ENCODE results near the gene NRAS. TPM values are rescaled to one million over a fixed set of nuclear protein-coding genes. Genes with fewer than 3 reads are reported as not detected.

The NRAS gene
- total and polyA plus RNA-seq, 2 experiments from 2014 or later, result 30.0 to 31.9 TPM

DNA sequence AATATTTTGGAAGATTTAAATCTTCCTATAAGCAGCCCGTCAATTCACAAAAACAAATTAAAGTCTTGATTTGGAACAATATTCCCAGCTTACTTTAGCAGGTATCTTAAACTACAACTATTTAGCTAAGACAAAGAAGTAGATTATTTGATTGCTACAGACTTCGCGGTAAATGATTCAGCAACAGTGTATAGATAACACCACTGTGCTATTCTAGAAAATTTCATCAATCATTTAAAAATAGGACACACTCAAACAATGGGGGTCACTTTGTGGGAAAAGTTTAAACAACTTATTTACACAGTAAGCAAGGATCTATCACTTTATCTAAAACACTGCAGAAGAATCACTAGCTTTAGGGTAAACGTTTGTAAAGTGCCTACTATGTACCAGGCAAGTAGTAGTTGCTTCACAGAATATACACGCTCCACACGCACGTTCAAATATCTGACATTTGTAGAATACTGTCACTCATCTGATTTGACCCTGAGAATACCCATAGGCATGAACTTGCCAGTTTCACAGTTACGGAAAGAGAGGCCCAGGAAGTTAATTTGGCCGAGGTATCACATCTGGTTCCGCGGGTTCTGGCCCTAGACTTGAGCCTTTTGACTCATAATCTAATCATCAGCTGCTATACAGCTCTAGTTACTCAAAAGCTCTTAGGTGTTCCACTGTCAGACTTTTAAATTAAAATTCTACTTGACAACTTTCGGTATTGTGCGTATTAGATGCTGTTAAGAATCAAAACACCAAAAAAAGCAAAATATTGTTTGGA is 47.6 kb downstream of the NRAS start:
- H3K9me3 ChIP-seq (ENCODE audit: low read depth), result no peaks in the 10 kb centered on the region
- TF ChIP-seq, protein P1, sequence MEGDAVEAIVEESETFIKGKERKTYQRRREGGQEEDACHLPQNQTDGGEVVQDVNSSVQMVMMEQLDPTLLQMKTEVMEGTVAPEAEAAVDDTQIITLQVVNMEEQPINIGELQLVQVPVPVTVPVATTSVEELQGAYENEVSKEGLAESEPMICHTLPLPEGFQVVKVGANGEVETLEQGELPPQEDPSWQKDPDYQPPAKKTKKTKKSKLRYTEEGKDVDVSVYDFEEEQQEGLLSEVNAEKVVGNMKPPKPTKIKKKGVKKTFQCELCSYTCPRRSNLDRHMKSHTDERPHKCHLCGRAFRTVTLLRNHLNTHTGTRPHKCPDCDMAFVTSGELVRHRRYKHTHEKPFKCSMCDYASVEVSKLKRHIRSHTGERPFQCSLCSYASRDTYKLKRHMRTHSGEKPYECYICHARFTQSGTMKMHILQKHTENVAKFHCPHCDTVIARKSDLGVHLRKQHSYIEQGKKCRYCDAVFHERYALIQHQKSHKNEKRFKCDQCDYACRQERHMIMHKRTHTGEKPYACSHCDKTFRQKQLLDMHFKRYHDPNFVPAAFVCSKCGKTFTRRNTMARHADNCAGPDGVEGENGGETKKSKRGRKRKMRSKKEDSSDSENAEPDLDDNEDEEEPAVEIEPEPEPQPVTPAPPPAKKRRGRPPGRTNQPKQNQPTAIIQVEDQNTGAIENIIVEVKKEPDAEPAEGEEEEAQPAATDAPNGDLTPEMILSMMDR (IDR thresholded peaks at IDR 0.05; ENCODE audit: low read depth, low read length), result no peak
- peaks cover 19% of the 10 kb centered on the region for H3K27me3 ChIP-seq
- DNase-seq (ENCODE audit: low read depth in 1 of 2, low spot score in 1 of 2), result peak in 1 of 2 donors; percentile 16
- H3K36me3 ChIP-seq, result no peaks in the 10 kb centered on the region
- H3K27ac ChIP-seq, result no peak overlapping the region
- no peaks in the 10 kb centered on the region for H3K4me1 ChIP-seq (ENCODE audit: low read depth)
- peak overlapping the region; percentile 49 for H3K4me3 ChIP-seq

DNA sequence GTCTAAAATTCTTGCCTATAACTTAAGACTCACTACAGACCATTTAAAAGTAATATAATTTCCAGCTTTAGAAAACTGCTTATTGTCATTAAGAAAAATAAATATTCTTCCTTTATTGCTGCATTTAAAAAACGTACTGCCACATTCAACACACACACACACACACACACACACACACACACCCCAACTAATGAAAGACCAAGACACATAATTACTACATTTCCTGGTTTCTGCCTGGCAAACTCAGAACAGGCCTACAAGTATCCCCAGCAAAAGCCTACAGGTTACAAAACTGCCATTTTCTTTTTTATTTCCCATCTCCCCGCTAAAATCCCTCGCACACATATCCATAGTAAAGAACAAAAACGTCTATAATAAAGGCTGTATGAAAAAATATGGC is 48.2 kb downstream of the NRAS start:
- Histone ChIP-seq H3K27me3 (peaks cover 14% of the 10 kb centered on the region), H3K4me1 (ENCODE audit: low read depth) (no peaks in the 10 kb centered on the region), H3K36me3 (no peaks in the 10 kb centered on the region), H3K27ac (no peak overlapping the region), H3K4me3 (no peak overlapping the region), H3K9me3 (ENCODE audit: low read depth) (no peaks in the 10 kb centered on the region)
- DNase-seq (ENCODE audit: low read depth in 1 of 2, low spot score in 1 of 2), result no peak
- TF ChIP-seq, protein P1 (IDR thresholded peaks at IDR 0.05; ENCODE audit: low read depth, low read length), result no peak

DNA sequence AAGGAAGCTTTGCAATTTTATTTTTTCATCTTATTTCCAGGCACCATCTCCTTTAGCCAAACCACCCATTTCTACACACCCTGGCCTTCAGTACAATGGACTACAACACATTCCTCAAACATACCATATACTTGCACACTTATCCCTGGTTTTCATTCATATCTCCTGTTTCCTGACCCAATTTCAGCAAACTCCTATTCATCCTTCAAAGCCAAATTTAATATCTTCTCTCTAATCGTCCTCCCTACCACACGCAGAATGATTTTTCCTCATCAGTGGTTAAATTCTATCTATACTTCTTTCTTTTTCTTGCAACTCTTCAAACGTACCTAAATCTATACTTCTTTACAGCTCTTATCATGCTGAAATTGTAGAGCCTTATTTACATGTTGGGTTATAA is 49.6 kb downstream of the NRAS start:
- DNase-seq (ENCODE audit: low read depth in 1 of 2, low spot score in 1 of 2), result no peak
- Histone ChIP-seq H3K27ac (no peak overlapping the region), H3K9me3 (ENCODE audit: low read depth) (no peaks in the 10 kb centered on the region), H3K4me1 (ENCODE audit: low read depth) (no peaks in the 10 kb centered on the region), H3K36me3 (no peaks in the 10 kb centered on the region), H3K4me3 (no peak overlapping the region), H3K27me3 (peaks cover 3% of the 10 kb centered on the region)
- TF ChIP-seq, protein P1 (IDR thresholded peaks at IDR 0.05; ENCODE audit: low read depth, low read length), result no peak

DNA sequence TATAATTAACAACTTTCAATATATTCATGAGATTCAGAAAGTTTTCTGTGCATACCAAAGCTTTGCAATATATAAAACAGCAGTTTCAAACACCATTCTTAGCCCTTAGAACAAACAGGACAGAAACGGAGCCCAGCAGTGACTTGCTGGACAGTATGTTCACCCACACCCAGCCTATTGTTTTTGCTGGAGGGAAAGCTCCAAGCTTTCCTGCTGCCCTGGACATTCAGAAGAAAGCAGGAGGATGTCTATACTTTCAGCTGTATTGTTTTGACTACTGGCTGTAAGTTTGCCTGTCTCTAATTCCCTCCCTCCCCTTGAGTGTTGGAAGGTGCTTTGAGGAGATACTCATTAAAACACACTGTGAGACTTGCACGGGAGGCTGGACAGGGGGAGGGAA is 56.3 kb downstream of the NRAS start:
- no peaks in the 10 kb centered on the region for H3K36me3 ChIP-seq
- H3K9me3 ChIP-seq (ENCODE audit: low read depth), result no peaks in the 10 kb centered on the region
- TF ChIP-seq, protein P1 (IDR thresholded peaks at IDR 0.05; ENCODE audit: low read depth, low read length), result no peak
- DNase-seq (ENCODE audit: low read depth in 1 of 2, low spot score in 1 of 2), result no peak
- peaks cover 3% of the 10 kb centered on the region for H3K27me3 ChIP-seq
- H3K4me3 ChIP-seq, result no peak overlapping the region
- H3K27ac ChIP-seq, result no peak overlapping the region
- H3K4me1 ChIP-seq (ENCODE audit: low read depth), result no peaks in the 10 kb centered on the region

Other genes with a start within 250 kb of the NRAS start
- gene TRIM33, start 205.6 kb downstream of the NRAS start, total RNA-seq, result 28.8 and 40.8 TPM in 2 replicates
- gene TRIM33, start 205.6 kb downstream of the NRAS start, polyA plus RNA-seq, result 32.2 and 44.3 TPM in 2 replicates
- 26.2 and 43.7 TPM in 2 replicates for gene BCAS2, start 135.2 kb downstream of the NRAS start, total RNA-seq
- gene BCAS2, start 135.2 kb downstream of the NRAS start, polyA plus RNA-seq, result 66.1 and 71.5 TPM in 2 replicates
- 1.8 TPM in 2 replicates for gene DENND2C, start 46.7 kb downstream of the NRAS start, total RNA-seq
- gene DENND2C, start 46.7 kb downstream of the NRAS start, polyA plus RNA-seq, result 1.1 and 2.1 TPM in 2 replicates
- not detected in 2 replicates for gene AMPD1, start 21.2 kb downstream of the NRAS start, total RNA-seq
- gene AMPD1, start 21.2 kb downstream of the NRAS start, polyA plus RNA-seq, result not detected in 2 replicates
- 512 and 569 TPM in 2 replicates for gene CSDE1, start 41.2 kb upstream of the NRAS start, total RNA-seq
- 190 and 254 TPM in 2 replicates for gene CSDE1, start 41.2 kb upstream of the NRAS start, polyA plus RNA-seq
- 91.9 and 116 TPM in 2 replicates for gene SIKE1, start 63.9 kb upstream of the NRAS start, total RNA-seq
- 64.0 and 82.6 TPM in 2 replicates for gene SIKE1, start 63.9 kb upstream of the NRAS start, polyA plus RNA-seq
- gene SYCP1, start 138.1 kb upstream of the NRAS start, total RNA-seq, result not detected in 2 replicates
- not detected in 2 replicates for gene SYCP1, start 138.1 kb upstream of the NRAS start, polyA plus RNA-seq

All from cardiac muscle cell (in vitro differentiated cells and primary cell).